NCI-H2107 (cell line): ENCODE data around the gene HES5.

ENCODE experiments used
- DNase-seq: peaks from one replicate; lab custom pipeline; 2025; lab: John Stamatoyannopoulos, UW

HES5 gene

GRCh38 chr1:2530513-2531361 lies 674 bp upstream of the HES5 start:
- no peak for DNase-seq

DNA sequence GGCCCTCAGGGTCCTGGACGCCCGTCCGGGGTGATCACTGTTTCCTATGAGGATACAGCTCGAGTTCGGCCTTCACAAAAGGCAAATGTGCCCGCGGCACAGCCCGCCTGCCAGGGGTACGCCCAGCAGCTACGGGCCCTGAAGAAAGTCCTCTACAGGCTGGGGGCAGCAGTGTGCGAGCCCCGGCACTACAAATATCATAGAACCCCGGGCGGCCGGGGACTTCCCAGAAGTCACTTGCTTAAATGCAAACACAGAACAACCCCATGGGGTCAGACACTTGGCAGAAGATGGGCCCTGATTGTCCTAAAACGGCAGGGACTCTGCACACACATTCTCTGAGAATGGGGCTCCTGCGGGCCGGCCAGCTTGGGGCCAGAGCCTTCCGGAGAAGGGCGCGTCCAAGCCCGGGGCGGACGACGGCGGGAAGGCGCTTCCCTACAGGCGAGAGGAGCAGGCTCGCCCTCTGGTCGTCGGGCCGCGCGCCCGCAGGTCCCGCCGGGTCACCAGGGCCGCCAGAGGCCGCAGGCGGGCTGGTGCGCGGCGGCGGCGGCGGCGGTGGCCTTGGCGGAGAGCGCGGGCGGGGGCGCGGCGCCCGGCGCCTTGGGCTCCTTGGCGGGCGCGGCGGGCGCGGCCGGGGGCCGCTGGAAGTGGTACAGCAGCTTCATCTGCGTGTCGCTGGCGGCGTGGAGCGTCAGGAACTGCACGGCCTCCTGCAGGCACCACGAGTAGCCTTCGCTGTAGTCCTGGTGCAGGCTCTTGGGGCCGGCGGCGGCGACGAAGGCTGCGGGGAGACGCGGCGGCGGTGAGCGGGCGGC lies 888 bp downstream of the HES5 start:
- DNase-seq, result no peak

DNA sequence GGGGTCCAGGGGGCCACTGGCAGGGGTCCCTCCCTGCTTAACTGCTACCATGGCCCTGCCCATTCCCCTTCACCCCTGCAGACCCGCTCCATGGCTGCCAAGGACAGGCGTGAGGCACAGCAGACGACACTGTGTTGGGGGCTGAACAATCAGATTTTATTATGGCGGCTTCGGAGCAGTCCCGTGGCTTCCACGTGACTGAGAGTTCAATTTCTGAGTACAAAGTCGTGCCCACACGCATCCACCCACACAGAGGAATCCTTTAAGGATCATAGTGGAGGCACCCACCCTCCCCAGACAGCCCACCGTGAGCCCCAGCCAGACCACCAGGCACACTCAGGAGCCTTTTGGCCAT lies 1.5 kb downstream of the HES5 start:
- no peak for DNase-seq

DNA sequence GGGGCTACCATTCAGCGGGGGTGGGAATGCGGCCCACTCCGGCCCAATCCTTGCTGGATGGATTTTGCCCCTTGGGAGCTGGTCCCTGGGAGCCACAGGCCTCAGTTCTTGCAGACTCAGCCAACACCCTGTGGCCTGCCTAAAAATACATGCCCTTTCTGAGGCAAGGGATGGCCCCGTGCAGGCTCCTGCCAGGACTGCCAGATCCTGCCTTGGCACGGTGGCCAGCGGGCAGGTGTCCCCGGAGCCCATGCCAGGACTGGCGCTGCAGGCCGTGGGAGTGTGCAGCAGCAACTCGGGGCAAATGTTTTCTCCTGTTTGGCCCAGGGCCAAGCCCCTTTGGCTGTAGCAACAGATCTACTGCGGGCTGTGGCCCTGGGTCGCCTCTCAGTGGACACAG lies 2.0 kb downstream of the HES5 start:
- DNase-seq, result no peak

DNA sequence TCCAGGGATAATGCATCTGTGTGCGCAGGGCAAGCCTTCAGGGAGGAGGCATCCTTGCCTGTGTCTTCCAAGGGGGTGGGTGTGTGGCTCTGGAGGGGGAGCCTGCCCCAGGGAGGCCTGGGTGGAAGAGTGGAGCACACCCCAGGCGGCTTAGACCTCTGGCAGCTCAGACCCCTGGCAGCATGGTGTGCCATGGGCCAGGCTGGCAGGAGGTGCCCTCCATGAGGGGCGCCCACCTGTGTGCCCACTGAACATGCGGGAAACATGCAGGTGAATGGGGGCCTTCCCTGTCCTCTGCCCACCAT lies 2.6 kb downstream of the HES5 start:
- DNase-seq, result no peak

DNA sequence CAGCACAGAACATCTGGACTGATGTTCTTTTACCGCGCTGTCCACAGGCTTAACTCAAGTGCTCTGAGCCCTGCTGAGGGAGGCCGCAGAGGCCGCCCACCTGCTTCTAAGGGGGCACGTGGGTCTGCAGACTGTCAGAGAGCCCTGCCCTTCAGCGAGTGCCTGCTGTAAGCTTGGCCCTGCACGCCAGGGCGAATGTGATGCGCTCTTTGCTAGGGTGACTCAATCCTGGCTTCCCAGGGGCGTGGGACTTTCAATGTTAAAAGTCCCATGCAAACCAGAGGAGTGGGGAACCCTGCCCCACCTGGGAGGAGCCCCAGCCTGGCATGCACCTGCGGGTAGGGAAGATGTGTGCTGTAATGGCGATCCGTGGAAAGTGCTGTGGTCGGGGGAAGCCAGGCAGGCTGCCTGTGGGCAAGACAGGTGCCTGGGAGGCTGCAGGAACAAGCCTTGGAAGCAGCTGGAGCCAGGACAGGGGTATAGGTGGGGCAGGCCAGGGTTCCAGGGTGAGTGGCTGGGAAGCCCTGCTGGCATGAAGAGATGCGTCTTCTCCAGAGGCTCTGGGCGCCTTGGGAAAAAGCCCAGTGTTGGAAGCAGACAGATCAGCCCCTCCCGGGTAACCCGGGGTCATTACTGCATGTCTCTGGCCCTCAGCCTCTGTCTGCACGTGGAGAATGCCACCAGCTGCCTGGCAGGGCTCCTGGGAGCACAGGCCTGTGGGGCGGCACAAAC lies 3.1 kb downstream of the HES5 start:
- DNase-seq, result no peak

DNA sequence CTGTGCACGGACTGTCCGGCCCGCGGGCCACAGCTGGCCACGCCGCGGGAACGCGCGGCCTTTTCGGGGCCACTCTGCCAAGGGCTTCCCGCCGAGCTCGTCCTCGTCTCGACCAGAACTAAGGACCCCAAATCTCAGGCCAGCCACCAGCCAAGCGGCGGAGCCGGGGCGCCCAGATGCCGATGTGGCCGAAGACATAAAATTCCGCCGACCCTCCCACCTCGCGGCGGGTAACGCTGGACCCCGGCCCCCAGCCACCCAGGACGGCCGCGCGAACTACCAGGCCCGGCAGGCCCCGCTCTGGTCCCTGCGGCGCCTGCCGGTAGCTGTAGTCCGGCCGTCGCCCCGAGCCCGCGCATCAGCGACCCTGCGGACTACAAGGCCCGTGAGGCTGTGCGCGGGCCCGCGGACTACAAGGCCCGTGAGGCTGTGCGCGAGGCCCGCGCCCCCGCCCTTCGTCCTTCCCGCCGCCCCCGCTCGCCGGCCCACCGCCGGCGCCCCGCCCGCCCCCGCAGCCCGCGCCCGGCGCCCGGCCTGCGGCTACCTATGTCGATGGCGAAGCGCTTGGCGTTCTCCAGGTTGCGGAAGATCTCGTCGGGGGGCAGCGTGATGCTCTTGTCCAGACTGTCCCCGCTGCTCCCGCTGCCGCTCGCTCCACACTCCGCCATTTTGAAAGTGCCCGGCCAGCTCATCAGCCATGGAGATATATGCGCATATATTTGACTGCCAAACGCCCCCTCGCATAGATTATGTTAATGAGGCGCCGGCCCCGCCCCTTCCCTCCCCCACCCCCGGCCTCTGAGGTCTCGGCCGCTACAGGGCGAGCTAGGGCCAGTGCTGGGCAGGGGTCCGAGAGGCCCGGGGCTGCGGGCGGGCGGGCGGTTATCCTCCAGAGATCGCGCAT lies 3.9 kb downstream of the HES5 start, which contains the start of gene PANK4:
TSS of gene PANK4 (minus strand) at position 677 of the 904 bp plus-strand sequence. CDS start at position 668, 9 bp downstream.
- peak; percentile 23 for DNase-seq

GRCh38 chr1:2525572-2525919 lies 4.5 kb downstream of the HES5 start:
- DNase-seq, result no peak

DNA sequence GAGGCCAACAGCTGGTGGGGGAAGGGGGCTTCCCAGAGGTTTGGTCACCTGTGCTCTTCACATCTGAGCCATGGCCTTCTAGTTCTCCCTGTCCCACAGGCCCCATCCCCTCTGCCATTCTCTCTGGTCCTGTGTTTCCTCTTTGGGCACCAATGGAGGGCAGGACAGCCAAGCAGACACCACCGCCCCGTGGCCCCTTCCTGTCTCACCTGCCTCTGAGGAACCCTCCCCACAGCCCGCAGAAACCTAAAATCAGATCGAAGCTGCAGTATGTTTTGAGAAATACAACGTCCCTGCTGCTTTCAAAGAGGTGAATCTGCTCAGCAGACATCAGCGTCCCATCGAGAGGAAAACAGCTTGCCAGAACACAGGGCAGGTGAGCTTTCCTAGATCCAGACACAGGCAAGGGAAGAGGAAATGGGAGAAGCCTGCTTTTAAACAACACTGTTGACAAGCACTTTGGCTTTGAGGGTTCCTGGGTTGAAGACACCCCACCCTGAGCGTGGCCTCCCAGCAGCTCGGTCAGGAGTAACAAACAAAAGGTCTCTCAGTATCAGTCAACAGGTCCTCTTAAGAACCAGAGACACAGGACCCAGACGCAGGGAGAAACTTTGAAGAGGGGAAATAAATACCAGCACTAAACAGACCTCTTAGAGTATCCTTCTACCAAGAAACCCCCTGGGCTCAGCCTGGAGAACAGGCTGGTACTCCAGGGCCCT lies 6.0 kb downstream of the HES5 start:
- no peak for DNase-seq

DNA sequence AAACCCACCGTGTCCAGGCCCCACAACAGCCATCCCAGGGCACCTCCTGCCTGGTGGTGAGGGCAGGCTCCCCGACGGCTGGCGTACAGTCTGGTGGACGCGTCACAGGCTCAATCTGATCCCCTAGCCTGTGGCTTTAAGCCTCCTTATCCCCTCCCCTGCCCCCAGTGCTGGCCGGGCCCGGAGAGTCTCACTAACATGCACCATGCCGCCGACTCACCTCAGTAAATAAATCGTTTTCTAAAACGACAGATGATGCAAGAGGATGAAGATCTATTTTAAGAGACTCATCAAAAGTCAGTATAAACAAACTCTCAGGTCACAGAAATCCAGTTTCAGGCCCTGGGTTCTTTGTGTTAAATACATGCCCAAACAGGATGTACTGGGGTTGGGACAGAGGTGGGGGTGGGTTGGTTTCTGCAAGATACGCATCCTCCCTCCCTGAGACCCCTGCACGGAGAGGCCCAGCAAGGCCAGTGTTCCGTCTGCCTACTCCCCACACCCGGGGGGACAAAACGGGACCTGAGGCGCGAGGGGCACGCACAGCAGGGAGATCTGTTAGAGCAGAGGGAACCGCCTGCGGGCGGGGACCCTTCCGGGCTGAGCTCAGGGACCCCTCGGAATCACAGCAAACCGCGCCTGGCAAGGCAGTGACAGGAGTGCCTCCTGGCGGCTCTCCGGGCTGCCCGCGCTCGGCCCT lies 6.7 kb downstream of the HES5 start:
- DNase-seq, result no peak

DNA sequence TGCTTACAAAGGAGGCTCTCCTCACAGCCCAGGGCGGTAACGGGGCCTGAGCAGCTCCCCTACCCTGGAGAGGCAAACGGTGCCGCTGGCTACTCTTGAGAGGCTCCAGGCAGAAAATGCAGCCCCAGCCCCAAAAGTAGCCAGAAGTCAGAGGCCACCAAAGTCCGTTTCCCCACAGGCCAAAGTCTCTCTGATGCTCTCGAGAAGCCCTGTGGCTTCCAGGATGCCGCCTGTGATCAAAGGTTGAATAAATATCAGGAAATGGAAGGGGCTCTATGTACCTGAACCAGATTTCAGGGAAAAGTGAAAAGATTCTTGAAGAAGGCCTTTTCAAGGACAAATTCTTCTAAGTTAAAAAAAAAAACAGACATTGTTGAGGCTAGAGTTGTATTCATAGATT lies 7.8 kb downstream of the HES5 start:
- no peak for DNase-seq

- DNase-seq, result no peak
Observed at GRCh38 chr1:2520806-2521205, 9.3 kb downstream of the HES5 start.

DNA sequence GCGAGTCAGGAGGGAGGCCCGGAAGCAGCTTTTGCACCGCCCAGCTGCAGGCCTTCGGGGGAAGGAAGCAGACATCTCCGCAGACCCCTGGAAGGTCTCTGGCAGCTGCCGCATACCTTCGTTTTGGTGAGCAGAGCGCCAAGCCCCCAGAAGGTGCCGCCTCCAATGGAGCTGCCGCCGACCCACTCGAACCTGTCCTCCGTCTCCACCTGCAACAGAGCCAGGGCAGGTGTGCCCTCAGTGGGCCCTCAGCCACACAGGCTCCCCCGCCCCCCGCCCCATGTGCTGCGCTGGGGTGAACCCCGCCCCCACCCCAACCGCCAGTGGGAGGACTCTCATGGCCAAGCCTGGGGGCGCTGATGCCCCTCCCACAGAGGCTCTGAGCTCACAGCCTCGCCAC lies 9.9 kb downstream of the HES5 start:
- DNase-seq, result no peak

DNA sequence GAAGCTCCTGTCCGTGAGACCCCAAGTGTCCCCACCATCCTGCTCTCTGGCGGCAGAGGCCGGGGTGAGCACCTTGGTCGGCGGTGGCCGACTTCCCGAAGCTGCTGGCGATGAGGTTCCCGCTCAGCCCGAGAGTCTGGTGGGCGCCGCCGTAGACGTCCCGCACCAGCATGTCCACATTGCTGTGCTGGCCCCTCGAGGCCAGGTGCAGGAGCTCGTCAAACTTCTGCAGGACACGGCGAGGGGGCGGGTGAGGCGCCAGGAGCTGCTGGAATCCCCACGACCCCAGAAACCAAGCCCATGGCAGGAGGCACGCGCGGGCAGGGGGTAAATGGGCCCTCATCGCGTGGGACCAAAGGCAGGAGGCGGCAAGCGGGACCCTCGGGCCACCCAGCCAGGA lies 10.3 kb downstream of the HES5 start:
- DNase-seq, result no peak

DNA sequence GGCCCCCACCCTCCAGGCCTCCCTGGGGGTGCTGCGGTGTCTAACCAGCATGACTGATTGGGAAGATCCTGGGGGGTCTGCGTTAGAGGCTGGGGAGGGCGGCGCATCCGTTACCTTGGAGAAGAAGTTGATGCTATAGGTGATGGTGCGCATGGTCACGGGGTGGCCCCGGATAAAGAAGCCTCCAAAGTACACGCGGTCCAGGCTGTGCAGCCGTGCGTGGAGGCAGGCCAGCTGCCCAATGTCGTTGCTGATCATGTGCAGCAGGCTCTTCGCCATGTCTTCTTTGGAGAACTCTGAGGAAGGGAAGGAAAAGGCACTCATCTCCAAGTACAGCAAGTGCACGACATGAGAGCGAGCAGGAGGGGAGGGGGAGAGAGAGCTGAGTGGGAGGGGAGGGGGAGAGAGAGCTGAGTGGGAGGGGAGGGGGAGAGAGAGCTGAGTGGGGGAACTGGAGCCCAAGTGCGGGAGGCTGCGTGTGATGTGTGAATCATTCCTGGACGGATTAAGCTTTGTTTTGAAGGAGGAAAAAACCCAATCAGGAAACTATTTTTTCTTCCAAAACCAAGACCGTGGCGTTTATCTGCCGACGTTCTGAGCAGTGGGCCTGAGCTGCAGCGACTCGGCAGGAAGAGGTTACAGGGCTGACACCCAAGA lies 10.9 kb downstream of the HES5 start:
- no peak for DNase-seq

- DNase-seq, result no peak
Observed at GRCh38 chr1:2518528-2518927, 11.5 kb downstream of the HES5 start.

DNA sequence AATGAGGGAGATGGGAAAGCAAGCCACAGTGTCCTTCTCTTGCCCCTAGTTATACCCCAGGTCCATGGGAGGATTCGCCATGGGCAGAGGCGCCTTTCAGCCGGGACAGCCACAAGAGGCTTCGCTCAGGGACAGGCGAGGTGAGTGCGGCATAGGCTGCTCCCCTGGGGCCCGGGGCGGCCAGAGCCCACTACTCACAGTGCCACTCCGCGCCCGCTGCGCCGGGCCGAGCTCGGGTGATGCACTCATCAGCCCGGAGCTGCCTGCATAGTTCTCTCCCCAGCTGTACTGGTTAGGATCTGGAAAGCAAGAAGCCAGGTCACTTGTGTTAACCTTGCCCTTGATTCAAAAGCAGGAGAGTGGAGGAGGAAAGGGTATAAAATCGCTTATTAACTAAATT lies 12.1 kb downstream of the HES5 start:
- DNase-seq, result no peak

- DNase-seq, result no peak
Observed at GRCh38 chr1:2516946-2517345, 13.1 kb downstream of the HES5 start.

- DNase-seq, result no peak
Observed at GRCh38 chr1:2516124-2516523, 13.9 kb downstream of the HES5 start.

GRCh38 chr1:2515763-2516080 lies 14.3 kb downstream of the HES5 start:
- no peak for DNase-seq
